ENCODE results near the gene MCRS1. TPM values are rescaled to one million over a fixed set of nuclear protein-coding genes. Genes with fewer than 3 reads are reported as not detected.
"Not testable (repeated sequence)": the region's sequence is repeated elsewhere in the genome, so short reads cannot be mapped to it uniquely, and the experiment has no call there.

MCRS1 gene
- total RNA-seq, 1 donor from 2014 or later, result 76.9 TPM

DNA sequence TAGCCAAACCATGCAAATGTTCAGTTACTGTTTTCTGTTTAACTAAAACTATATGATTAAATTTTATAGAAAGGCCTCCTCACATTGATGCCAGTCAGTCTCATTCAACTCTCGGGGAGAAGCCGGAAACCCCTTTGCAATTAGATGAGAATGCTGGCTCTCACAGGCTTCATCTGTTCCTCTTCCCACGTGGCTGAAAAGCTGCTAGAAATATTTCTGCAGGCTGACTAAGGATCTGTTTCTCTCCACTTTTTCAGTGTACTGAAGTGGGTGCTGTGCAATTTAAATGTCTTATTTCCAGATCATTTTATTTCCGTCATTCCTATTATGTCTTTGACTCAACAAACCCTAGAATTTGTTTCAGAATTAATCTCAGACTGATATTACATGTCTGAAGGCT, 46.6 kb downstream of the MCRS1 start:
- no peak for DNase-seq (ENCODE audit: low read depth, low spot score)

DNA sequence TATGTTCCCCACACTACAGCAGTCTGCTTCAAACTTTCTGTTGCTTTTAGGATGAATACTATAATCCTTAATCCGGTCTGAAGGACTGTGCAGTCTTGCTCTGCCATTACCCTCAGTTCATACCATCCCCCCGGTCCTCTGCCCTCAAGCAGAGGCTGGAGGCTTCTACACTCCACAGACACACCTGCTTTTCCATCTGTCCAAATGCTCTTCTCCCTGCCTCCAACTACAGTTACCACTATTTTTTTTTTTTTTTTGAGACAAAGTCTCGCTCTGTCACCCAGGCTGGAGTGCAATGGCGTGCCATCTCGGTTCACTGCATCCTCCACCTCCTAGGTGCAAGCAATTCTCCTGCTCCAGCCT, 48.4 kb downstream of the MCRS1 start:
- DNase-seq (ENCODE audit: low read depth, low spot score), result no peak

DNA sequence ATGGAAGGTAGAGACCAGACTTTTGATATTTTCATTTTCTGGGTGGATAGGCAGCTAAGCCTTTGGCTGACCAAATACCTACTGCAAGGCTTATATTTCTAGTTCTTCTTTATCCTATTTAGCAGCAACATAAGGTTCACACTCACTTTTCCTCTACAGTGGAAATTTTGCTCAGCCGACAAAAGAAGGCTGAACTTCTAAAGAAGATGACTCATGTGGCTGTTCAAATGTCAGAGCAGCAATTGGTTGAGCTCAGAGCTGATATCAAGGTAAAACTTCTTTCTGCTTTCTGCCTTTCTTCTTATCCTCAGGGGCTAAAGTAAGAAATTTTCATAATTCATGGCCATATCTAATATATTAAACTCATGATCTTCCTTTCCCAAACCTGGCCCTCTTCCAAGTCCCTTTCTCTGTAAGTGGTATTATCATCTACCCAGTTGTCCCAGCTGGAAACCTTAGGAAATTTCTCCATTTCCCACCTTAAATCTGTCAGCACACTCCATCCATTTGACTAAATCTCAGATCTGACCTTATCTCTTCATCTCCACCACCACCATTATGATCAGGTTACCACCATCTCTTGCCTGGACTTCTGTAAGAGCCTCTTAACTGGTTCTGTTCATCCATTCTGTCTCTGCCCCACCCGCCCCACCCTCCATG, 48.9 kb downstream of the MCRS1 start:
- DNase-seq (ENCODE audit: low read depth, low spot score), result peak; percentile 24

DNA sequence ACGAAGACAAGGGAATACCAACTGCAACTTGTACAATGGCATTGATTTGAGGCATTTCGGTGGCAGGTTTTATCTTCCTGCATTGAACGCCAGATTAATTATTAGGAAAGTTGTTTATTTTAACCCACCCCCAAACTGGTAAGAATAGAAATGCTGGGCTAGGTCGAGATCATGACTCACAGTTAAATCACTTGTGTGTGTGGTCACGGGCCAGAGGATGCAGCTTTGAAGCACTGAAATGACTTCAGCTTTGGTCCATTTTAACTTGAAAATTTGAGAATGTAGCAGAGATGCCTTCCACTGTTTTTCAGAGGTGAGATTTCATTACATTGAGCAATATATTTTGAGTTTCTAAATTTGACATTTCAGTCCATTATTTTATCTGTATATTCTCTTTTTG, 52.7 kb downstream of the MCRS1 start:
- DNase-seq (ENCODE audit: low read depth, low spot score), result peak; percentile 58

DNA sequence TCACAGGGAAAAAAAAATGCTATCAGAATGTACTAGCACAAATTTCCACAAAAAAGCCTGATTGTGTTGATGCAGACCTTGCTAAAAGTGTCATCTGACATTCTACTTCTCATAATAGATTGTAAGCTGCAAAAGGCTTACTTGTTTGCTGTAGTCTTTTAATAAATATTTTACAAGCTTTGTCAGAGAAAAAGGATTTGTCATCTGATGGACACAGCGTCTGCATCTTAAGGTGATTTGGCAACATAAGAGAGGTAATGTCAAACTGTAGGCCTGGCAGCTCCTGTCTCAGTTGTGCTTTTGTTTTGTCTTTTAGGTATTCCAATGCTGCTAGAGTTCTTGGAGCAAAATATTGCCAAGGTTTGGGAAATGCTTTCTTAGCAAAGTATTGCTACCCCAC, 55.4 kb downstream of the MCRS1 start:
- DNase-seq (ENCODE audit: low read depth, low spot score), result no peak

- DNase-seq (ENCODE audit: low read depth, low spot score), result no peak
These were observed 56.5 kb downstream of the MCRS1 start for GRCh38 chr12:49511410-49511809.

- DNase-seq (ENCODE audit: low read depth, low spot score), result not testable (repeated sequence)
These were observed 58.3 kb downstream of the MCRS1 start for GRCh38 chr12:49509681-49510080.

Other genes with a start within 250 kb of the MCRS1 start
- 16.9 and 19.6 TPM in 2 replicates for gene TROAP, start 244.9 kb downstream of the MCRS1 start, total RNA-seq
- 0.04 and 0.13 TPM in 2 replicates for gene C1QL4, start 231.0 kb downstream of the MCRS1 start, total RNA-seq
- 0.79 and 0.85 TPM in 2 replicates for gene DNAJC22, start 221.3 kb downstream of the MCRS1 start, total RNA-seq
- gene SPATS2, start 200.7 kb downstream of the MCRS1 start, total RNA-seq, result 44.5 and 45.5 TPM in 2 replicates
- gene KCNH3, start 29.1 kb downstream of the MCRS1 start, total RNA-seq, result 0.26 and 0.28 TPM in 2 replicates
- 0.11 and 0.13 TPM in 2 replicates for gene FAM186B, start 37.5 kb upstream of the MCRS1 start, total RNA-seq
- 4.1 and 5.7 TPM in 2 replicates for gene PRPF40B, start 55.4 kb upstream of the MCRS1 start, total RNA-seq
- 69.7 and 80.3 TPM in 2 replicates for gene FMNL3, start 139.3 kb upstream of the MCRS1 start, total RNA-seq
- gene TMBIM6, start 173.4 kb upstream of the MCRS1 start, total RNA-seq, result 333 and 433 TPM in 2 replicates

Data from pulmonary artery endothelial cell (primary cell).